GM21390 (cell line): ENCODE measurements around the gene TSHR.

ENCODE experiments used
- ATAC-seq: cut with Tn5 transposase; IDR thresholded peaks from one replicate; pipeline ENCODE4 v1.9.1; 2021; ENCODE audit not compliant: unreplicated experiment

The TSHR gene

DNA sequence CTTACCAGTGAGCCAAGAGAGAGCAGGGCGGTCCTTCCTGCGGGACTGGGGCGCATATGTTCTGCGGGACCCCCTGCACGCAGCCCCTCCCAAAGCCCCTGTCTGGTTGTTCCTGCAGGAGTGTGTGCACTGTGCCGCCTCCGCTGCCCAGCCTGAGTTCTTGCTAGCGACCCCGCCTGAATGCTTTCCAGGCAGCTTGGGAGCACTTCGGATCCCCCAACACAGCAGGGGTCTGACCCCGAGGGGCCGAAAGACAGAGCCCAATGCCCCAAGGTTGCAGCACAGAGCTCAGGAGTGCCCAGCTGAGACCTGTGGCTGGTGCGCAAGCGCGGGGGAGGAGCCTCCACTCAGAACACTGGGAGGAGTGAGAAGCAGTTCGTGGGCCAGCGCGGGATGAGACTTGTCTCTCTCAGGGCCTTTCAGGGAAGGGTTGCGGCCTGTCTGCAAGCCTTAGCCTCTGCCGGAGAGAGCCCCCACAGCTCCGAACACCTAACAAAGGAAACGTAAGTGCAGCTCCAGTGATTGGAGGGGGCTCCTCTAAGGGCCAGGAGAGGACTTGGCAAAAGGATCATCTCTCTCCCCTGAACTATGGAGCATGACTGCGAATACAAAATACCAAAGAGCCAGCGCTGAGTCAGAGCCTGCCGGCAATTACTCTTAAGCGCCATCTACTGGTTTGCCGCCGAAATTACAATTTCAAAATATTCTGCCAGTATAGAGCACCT lies 214.8 kb downstream of the TSHR start:
- peak; percentile 91 for ATAC-seq

DNA sequence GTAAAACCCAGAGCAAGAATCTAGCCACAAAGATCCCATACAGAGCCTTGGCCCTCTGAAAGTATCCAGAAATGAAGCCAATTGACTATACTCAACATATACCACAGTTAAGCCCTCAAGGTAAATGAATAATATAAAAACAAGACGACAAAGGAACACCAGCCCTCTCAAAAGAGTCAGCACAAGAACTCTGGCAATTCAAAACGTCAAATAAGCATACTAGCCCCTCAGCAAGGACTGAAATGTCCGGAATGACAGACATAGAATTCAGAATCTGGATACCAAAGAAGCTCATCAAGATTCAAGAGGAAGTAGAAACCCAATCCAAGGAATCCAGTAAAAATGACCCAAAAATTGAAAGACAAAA lies 215.4 kb downstream of the TSHR start:
- no peak for ATAC-seq

DNA sequence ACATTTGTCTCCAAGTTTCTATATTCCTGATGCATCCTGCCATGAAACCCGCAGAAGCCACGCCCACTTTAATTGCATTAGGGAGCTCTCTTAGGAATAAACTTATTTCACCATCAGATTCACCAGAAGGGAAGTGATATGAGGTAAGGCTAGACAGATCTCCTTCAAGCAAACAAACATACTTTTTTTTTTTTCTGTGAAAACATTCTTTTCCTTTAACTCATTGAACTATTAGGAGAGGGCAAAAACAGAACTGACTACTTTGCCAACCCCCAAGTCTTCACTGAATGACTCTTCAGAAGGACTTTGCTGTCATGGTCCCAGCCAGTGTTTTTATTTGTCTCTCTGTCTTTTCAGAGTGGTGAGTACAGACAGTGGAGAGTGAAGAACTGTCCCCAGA lies 216.9 kb downstream of the TSHR start:
- ATAC-seq = peak; percentile 32

DNA sequence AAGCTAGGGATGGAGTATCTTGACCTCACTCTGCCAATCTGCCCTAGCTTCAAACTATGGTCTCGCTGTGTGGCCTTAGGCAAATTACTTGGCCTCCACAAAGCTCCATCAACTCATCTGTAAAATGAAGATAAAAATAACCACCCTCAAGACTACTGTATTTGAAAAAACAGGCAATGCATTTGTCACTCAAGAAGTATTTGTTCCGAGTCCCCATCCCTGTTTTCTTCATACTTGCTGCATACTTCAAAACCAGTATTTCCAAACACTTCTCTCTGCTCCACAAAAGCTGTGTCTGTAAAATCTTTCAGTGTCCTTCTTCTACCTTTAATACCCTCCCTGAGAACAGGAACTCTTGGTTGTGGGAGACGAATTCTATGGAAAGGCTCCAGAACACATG lies 217.5 kb downstream of the TSHR start:
- peak; percentile 29 for ATAC-seq

DNA sequence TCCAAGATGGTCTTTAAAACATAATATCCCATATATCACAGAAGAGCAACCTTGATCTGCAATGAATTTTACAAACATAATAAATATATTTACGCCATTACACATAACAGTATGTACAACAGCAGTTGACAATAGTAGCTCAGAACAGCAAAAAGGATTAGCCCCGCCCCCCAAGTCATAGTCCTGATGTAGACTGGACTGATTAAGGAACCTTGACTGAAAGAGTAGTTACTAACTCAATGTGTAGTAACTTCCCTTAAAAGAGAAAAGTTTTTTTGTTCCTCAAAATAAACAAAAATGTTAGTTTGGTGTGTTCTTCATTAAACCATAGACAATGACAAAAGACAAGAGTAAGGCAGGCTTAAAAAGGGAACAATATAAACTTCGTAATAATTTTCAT lies 220.8 kb downstream of the TSHR start:
- no peak for ATAC-seq

DNA sequence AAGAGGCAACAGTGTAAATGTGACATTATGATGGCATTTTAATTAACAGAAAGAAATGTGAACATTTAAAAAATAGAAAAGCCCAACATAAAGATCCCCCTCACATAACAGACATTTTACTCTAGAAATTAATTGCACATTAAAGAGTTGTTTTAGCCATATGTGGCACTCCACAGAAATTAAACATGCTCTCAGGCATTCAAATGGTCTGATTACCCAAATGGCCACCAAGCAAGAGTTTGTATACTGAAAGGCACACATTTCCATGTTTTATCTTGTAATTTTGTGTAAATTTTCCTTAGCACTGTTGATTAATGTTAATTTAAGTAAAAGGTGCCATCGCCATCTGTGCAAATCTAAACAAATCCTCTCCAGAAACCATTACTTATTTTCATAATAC lies 221.8 kb downstream of the TSHR start:
- ATAC-seq = no peak

DNA sequence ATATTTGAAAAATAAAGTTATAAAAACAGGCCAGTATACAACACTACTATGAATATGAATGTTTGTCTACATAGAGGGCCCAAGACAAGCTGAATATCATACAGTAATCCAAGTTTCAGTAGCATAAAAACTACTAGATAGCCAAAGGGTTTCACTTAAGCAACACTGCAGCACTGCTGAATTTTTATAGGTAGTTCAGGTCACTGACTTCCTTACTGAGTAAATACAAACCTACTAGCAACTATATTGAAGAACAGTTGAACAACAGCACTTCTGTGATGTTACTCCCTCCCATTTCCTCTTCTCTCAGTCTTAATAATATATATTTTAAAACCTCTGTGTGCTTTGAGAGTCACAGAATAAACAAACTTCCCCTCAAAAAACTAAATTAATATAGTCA lies 222.6 kb downstream of the TSHR start:
- ATAC-seq = peak; percentile 71

DNA sequence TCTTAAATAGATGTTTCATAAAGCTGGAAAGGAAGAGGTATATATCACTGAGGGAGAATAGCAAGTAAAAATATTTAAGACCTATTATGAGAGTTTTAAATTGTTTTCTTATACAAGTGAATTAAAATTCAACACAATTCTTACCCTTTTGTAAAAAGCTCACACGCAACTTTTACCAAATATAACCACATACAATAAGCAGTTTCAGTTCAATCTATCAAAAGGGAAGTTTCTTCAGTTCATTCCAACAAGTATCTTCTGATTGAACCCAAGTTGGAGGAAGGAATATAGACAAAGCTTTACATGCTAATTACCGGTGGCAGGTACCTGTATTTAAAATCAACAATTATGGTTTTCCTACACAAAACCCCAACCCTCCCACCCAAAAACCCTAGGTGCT lies 224.2 kb downstream of the TSHR start:
- ATAC-seq = no peak

DNA sequence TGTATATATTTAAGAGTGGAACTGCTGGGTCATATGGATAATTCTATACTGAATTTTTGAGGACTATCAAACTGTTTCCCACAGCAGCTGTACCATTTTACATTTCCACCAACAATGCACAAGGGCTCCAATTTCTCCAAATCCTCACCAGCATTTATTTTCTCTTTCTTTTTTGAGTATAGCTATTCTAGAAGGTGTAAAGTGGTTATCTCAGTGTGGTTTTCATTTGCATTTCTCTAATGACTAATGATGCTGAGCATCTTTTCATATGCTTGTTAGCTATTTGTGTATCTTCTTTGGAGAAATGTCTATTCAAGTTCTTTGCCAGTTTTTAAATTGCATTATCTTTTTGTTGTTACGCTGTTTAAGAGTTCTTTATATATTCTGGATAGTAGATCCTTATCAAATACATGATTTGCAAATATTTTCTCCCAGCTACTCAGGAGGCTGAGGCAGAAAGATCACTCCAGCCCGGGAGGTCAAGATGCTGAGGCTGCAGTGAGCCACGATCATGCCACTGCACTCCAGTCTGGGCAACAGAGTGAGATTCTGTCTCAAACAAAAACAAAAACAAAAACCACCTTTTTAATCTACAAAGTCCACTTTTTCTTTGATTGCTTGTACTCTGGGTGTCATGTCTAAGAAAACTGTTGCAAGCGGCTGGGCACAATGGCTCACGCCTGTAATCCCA lies 232.6 kb downstream of the TSHR start:
- ATAC-seq = peak; percentile 95

DNA sequence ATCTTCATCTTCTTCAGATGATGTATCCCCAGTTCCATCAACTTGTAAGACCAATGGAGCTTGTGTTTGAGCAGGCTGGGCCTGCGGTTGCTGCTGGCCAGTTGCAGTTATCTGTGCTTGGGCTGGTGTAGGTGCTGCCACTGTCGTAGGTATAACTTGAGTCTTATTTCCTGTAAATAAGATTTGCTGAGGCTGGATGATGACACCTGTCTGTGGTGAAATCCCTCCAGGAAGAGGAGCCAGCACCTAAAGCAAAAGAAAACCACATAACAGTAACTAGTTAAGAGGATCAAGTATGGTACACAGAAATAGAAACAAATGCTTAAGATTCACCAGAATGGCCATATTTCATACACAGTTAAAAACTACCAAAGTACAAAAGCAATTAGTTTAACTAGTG lies 237.2 kb downstream of the TSHR start:
- ATAC-seq = no peak

DNA sequence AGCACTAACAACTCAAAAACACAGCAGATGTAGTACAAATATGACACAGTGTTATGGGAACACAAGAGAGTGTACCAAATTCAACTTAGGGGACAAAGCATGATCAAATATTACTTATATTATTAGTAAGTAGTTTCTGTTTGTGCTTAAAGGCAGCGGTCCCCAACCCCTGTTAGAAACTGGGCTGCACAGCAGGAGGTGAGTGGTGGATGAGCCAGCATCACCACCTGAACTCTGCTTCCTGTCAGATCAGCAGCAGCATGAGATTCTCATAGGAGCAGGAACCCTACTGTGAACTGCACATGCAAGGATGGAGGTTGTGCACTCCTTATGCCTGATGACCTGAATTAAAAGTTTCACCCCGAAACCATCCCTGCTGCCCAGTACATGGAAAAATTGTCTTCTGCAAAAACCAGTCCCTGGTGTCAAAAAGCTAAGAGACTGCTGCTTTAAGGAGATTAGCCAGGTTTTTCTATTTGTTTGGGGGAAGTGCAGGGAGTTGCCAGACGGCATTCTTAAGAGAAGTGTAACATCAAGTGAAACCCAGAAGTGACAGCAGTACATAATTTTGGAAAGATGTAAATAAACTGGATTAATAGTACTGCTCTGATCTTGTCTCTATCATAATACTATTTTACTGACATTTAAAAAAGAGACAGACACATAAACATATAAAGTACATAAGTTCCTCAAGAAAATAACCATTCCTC lies 238.7 kb downstream of the TSHR start:
- ATAC-seq = peak; percentile 72
